NB4 (cell line): ENCODE data around the gene ENPP1.
"Not testable (repeated sequence)": the region's sequence is repeated elsewhere in the genome, so short reads cannot be mapped to it uniquely, and the experiment has no call there.

Experiments used
- DNase-seq: peaks from one replicate; pipeline ENCODE4 v3.0.0; 2010; ENCODE audit warnings: low read depth
- H3K4me3 ChIP-seq: one replicate; pipeline ENCODE4 v1.5.1; 2011; ENCODE audit warnings: mild to moderate bottlenecking, low read depth, low read length, moderate library complexity
- MYC ChIP-seq: IDR thresholded peaks from 2 replicates; pipeline ENCODE4 v1.6.1; 2011; ENCODE audit warnings: low read depth, low read length
- POLR2A ChIP-seq: IDR thresholded peaks from 2 replicates; pipeline ENCODE4 v1.6.1; 2011; ENCODE audit warnings: mild to moderate bottlenecking; ENCODE audit not compliant: insufficient read length; ENCODE audit errors: extremely low read depth
- TF ChIP-seq, protein P1 (sequence below): IDR thresholded peaks from one replicate; pipeline ENCODE4 v1.5.1; 2012; ENCODE audit warnings: low read depth, low read length
- TF ChIP-seq, protein P2 (sequence below): IDR thresholded peaks from 2 replicates; pipeline ENCODE4 v1.6.1; 2011; ENCODE audit warnings: low read depth, low read length

The ENPP1 gene

DNA sequence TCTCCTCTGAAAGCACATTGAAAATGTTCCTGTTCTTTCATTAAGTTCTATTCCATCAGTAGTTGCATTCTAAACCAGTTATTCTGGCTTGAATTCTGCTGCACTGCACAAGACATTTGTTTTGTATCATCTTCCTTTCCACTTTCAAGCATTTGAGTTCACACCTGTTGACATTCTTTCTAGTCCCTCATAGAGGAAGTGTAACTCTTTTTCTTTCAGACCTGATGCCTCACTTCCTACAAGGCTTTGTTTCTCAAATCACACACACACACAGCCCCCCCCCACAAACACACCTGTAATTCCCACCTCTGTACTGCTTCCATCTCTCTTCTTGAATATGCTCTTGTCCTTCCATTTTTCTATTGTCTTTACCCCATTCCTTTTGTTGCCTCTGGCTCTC lies 92.4 kb downstream of the ENPP1 start:
- TF ChIP-seq, protein P1, sequence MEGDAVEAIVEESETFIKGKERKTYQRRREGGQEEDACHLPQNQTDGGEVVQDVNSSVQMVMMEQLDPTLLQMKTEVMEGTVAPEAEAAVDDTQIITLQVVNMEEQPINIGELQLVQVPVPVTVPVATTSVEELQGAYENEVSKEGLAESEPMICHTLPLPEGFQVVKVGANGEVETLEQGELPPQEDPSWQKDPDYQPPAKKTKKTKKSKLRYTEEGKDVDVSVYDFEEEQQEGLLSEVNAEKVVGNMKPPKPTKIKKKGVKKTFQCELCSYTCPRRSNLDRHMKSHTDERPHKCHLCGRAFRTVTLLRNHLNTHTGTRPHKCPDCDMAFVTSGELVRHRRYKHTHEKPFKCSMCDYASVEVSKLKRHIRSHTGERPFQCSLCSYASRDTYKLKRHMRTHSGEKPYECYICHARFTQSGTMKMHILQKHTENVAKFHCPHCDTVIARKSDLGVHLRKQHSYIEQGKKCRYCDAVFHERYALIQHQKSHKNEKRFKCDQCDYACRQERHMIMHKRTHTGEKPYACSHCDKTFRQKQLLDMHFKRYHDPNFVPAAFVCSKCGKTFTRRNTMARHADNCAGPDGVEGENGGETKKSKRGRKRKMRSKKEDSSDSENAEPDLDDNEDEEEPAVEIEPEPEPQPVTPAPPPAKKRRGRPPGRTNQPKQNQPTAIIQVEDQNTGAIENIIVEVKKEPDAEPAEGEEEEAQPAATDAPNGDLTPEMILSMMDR, result no peak
- TF ChIP-seq, protein P2, sequence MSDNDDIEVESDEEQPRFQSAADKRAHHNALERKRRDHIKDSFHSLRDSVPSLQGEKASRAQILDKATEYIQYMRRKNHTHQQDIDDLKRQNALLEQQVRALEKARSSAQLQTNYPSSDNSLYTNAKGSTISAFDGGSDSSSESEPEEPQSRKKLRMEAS, result no peak
- TF ChIP-seq MYC, result no peak
- TF ChIP-seq POLR2A, result no peak
- no peak for DNase-seq
- no peak overlapping the region for H3K4me3 ChIP-seq

DNA sequence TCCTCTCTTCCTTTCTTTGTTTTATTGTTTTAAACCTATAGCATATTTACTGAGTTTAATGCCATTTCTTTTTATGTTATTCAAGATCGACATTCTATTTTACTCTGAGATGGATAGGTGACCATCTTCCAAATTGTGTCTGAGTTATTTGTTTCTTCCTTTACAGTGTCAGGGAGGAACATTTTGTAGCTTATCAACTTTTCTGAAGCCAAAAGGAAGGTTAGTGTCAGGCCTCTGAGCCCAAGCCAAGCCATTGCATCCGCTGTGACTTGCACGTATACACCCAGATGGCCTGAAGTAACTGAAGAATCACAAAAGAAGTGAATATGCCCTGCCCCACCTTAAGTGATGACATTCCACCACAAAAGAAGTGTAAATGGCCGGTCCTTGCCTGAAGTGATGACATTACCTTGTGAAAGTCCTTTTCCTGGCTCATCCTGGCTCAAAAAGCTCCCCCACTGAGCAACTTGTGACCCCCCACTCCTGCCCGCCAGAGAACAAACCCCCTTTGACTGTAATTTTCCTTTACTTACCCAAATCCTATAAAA lies 93.6 kb downstream of the ENPP1 start:
- DNase-seq, H3K4me3 ChIP-seq: not testable (repeated sequence)

DNA sequence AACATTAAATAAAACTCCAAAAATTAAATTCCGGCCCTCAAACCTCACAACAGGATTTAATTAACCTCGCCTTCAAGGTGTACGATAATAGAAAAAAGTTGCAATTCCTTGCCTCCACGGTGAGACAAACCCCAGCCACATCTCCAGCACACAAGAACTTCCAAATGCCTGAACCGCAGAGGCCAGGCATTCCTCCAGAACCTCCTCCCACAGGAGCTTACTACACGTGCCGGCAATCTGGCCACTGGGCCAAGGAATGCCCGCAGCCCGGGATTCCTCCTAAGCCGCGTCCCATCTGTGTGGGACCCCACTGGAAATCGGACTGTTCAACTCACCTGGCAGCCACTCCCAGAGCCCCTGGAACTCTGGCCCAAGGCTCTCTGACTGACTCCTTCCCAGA lies 95.9 kb downstream of the ENPP1 start:
- DNase-seq, H3K4me3 ChIP-seq: not testable (repeated sequence)

DNA sequence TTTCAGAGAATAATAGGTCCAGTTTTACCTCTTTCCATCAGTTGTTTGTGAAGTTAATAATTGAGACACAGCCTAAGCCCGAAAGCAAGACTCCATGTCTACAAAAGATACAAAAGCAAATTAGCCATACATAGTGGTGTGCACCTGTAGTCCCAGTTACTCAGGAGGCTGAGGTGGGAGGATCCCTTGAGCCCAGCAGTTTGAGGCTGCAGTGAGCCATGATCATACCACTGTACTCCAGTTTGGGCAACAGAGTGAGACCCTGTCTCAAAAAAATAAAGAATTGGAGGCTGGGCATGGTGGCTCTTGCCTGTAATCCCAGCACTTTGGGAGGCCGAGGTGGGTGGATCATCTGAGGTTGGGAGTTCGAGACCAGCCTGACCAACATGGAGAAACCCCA lies 101.0 kb downstream of the ENPP1 start:
- not testable (repeated sequence) for DNase-seq, H3K4me3 ChIP-seq

DNA sequence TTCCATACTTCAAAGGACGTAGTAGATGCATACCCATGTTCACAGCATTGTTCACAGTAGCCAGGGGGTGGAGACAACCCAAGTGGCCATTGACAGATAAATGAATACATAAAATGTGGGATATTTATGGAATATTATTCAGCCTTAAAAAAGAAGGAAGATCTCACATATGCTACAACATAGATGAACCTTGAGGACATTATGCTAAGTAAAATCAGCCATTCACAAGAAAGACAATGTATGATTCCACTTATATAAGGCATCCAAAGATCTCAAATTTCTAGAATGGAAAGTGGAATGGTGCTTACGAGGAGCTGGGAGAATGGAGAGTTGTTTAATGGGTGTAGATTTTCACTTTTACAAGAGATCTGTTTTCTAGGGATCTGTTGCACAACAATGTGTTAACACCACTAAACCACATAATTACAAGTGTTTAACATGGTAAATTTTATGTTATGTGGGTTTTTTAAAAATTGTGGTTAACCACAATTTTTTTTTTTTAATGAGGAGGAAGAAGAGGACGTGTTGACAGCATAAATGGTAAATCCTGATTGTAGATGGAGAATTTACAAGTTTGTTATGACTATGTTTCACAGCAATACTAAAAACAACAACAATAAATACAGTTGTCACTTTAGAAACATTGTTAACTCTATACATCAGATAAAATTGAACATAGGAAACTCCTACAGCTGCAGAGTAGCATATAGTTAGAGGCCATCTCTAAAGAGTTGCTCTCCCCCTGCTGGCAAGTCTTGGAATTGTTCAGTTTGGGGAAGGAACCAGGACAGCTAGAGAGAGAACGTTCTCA lies 101.8 kb downstream of the ENPP1 start:
- no peak overlapping the region for H3K4me3 ChIP-seq
- no peak for TF ChIP-seq POLR2A
- TF ChIP-seq, protein P2, result no peak
- TF ChIP-seq MYC, result no peak
- TF ChIP-seq, protein P1, result peak; percentile 95
- peak; percentile 67 for DNase-seq

DNA sequence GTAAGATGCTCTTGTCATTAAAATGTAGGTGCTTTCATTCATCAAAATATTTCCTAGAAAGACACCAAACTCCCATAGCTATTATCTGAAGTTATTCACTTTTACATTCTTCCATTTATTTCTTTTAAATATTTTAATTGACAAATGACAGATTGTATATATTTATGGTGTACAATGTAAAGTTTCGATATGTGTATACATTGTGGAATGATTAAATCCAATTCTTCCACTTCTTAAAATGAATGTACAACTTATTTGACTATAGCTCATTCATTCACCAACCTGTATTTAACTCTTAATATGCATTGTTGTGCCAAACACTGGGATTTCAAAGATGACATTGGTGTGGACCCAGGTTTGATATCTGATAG lies 102.4 kb downstream of the ENPP1 start:
- DNase-seq, result no peak
- no peak overlapping the region for H3K4me3 ChIP-seq
- TF ChIP-seq, protein P1, result no peak
- no peak for TF ChIP-seq POLR2A
- TF ChIP-seq, protein P2, result no peak
- no peak for TF ChIP-seq MYC

DNA sequence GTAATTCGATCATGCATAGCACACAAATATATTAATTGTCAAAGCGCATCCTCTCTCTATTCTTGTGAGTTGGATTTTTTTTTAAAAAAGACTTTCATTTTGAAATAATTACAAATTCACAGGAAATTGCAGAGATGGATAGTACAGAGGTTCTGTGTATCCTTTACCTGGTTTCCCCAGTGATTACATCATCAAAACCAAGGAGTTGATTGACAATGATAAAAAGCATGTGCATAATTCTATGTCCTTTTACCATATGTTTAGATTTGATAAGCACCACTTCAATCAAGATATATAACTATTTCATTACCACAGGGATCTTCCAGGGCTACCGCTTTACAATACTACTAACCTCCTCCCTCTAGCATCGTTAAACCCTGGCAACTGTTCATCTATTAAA lies 103.1 kb downstream of the ENPP1 start:
- no peak for TF ChIP-seq POLR2A
- TF ChIP-seq, protein P2, result no peak
- TF ChIP-seq, protein P1, result no peak
- TF ChIP-seq MYC, result no peak
- DNase-seq, result no peak
- no peak overlapping the region for H3K4me3 ChIP-seq
